Measurements from ENCODE around the gene ABCD4.
A peak's percentile ranks its signal among the peaks of the same experiment; 100 is the strongest.

Gene ABCD4

DNA sequence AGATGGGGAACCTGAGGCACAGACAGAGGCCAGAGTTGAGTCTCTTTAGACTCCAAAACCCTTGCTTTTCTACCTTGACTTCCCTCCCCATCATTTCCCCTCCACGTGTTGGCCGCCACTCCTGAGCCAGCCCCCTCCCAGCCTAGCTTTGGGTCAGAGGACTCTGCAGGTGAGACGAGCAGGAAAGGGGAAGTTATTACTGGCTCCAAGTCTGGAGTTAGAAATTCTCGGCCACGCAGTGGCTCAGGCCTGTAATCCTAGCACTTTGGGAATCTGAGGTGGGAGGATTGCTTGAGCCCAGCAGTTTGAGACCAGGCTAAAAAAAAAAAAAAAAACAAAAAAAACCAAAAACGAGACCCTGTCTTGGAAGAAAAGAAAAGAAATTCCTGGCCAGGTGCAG is 54.7 kb downstream of the ABCD4 start:
- no peak for DNase-seq (ENCODE audit: low read depth)
- TF ChIP-seq, protein P1, sequence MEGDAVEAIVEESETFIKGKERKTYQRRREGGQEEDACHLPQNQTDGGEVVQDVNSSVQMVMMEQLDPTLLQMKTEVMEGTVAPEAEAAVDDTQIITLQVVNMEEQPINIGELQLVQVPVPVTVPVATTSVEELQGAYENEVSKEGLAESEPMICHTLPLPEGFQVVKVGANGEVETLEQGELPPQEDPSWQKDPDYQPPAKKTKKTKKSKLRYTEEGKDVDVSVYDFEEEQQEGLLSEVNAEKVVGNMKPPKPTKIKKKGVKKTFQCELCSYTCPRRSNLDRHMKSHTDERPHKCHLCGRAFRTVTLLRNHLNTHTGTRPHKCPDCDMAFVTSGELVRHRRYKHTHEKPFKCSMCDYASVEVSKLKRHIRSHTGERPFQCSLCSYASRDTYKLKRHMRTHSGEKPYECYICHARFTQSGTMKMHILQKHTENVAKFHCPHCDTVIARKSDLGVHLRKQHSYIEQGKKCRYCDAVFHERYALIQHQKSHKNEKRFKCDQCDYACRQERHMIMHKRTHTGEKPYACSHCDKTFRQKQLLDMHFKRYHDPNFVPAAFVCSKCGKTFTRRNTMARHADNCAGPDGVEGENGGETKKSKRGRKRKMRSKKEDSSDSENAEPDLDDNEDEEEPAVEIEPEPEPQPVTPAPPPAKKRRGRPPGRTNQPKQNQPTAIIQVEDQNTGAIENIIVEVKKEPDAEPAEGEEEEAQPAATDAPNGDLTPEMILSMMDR (IDR thresholded peaks at IDR 0.05; ENCODE audit: low read depth, low read length, missing control alignments): no peak
- no peak overlapping the region for H3K4me3 ChIP-seq (ENCODE audit: low read depth, low read length)

DNA sequence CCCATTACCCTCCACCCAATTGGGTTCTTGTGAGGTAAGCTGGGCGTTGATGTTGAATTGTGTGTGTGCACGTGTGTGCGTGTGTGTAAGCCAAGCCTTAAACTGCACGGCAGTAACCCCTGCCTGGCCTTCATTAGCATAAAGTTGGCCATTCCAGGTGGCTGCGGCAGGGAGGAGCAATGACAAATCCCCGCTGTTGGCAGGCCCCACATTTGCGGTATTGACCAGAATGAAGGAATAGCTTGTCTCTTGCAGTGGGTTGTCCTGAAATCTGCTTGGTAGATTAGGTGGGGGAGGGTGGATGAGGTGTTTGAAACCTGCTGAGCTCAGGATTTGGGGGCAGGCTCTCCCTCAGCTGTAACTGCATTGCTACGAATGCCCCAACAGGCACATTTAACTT is 56.2 kb downstream of the ABCD4 start:
- TF ChIP-seq, protein P1 (IDR thresholded peaks at IDR 0.05; ENCODE audit: low read depth, low read length, missing control alignments): no peak
- DNase-seq (ENCODE audit: low read depth): no peak
- H3K4me3 ChIP-seq (ENCODE audit: low read depth, low read length): no peak overlapping the region

DNA sequence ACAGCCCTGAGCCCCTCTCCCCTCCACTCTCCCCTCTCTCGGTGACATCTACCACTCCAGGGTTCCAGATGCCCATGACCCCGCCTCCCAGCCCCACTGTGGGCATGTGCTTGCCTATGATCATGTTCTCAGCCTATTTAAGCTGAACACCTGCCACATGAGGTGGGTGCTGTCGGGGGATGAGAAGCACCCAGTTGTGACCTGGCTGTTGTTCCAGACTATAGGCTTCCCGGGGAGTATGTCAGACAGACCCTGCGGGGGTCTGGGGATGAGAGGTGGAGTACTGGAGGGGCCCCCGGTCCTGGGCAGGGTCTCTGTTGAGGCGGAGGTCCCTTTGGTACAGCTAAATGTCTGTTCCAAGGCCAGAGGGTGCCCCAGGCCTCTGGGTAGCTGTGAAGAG is 57.4 kb downstream of the ABCD4 start:
- H3K4me3 ChIP-seq (ENCODE audit: low read depth, low read length): no peak overlapping the region
- TF ChIP-seq, protein P1 (IDR thresholded peaks at IDR 0.05; ENCODE audit: low read depth, low read length, missing control alignments): no peak
- no peak for DNase-seq (ENCODE audit: low read depth)

DNA sequence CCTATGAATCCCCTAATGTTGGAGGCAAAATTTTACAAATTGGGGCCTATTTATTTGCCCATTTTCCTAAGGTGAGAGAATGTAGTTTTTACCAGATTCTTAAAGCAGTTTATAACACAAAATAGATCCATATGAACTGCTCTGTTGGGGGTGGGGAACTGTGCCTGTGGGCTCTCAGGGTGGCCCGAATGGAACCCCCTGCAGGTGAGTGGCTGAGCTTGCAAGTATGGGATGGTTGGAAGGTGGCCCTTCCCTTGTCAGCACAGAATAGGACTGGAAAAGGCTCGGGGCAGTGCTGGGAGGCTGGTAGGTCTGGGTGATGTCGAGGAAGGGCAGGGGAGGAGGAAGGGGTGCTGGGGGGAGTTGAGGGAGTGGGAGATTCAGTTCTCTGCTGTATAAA is 58.6 kb downstream of the ABCD4 start:
- no peak for DNase-seq (ENCODE audit: low read depth)
- TF ChIP-seq, protein P1 (IDR thresholded peaks at IDR 0.05; ENCODE audit: low read depth, low read length, missing control alignments): peak; percentile 32
- H3K4me3 ChIP-seq (ENCODE audit: low read depth, low read length): no peak overlapping the region

DNA sequence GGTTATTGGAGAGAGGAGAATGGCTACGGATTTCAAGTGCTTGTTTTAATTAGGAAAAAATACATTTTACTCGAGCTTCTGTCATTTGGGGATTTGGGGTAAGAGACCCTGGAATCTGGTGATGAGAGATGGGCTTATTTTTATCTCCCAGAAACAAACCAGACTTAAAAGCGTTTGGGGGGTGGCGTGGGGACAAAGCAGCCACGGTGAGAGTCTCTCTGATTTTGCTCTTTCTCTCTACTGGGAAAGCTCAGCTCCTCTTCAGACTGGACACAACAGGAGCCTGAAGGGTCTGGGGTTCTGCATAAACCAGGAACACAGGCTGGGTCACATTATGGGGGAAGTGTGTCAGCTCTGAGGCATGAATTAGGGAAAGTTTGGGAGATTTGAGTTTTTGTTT is 59.7 kb downstream of the ABCD4 start:
- TF ChIP-seq, protein P1 (IDR thresholded peaks at IDR 0.05; ENCODE audit: low read depth, low read length, missing control alignments): no peak
- no peak for DNase-seq (ENCODE audit: low read depth)
- no peak overlapping the region for H3K4me3 ChIP-seq (ENCODE audit: low read depth, low read length)

DNA sequence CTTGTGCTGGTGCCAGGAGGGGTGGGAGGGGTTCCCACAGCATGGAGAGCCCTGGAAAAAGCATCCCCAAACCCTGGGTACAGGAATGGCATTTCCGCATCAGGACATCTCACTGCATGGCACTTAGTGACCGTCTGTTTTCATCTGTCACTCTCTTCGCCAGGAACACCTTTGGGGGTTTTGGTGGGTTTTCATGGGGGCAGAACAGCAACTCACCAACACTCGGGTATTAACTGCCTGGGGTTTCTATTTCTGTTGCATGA is 60.0 kb downstream of the ABCD4 start:
- no peak for DNase-seq (ENCODE audit: low read depth)
- TF ChIP-seq, protein P1 (IDR thresholded peaks at IDR 0.05; ENCODE audit: low read depth, low read length, missing control alignments): no peak
- H3K4me3 ChIP-seq (ENCODE audit: low read depth, low read length): no peak overlapping the region

DNA sequence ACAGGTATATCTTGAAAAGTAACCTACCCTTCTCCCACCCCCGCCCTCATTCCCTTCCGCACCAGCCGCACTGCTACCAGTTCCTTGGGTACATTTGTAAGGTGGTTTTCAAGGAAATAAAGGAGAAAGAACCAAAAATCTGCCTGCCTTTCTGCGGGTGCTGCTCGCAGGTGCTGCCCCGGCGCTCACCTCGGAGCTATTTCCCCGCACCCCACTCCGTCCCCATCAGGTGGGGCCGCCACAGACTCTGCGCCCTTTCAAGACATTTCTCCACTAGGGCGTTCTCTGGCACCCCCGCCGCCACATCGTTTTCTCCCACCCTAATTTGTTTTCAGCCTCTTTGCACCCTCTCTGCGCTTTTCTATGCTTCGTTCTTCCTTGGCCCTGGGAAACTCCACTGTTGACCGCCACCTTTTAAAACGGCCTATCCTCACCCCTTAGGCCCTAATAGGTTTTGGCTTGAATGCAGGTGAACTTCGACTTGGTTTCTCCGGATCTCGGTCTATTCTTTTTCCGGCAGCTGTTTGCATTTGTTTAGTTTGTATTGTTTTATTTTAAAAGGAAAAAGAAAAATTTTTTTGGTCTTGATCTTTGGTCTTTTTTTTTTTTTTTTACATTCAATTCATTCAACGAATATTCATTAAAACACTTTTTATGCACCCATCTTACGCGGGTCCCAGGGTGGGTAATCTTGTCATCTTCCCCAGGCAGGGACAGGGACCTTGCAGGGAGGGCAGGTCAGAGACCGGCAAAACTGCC is 60.5 kb downstream of the ABCD4 start:
- no peak for DNase-seq (ENCODE audit: low read depth)
- TF ChIP-seq, protein P1 (IDR thresholded peaks at IDR 0.05; ENCODE audit: low read depth, low read length, missing control alignments): no peak
- no peak overlapping the region for H3K4me3 ChIP-seq (ENCODE audit: low read depth, low read length)
